ENCODE data around the gene LAMA2. TPM values are rescaled to one million over a fixed set of nuclear protein-coding genes. Genes with fewer than 3 reads are reported as not detected.

LAMA2 gene
- total and polyA plus RNA-seq, 2 experiments from 2014 or later = 11.1 to 57.5 TPM

GRCh38 chr6:129257196-129257595 is 374.3 kb downstream of the LAMA2 start:
- Histone ChIP-seq H3K79me2 (no peaks in the 10 kb centered on the region), H3K9me3 (ENCODE audit: low read depth) (no peaks in the 10 kb centered on the region), H3K36me3 (replicated peaks; ENCODE audit: insufficient read depth, low read depth) (no peaks in the 10 kb centered on the region), H3K27me3 (no peaks in the 10 kb centered on the region), H3K9me2 (replicated peaks; ENCODE audit: insufficient read depth) (no peaks in the 10 kb centered on the region), H3K4me2 (no peak overlapping the region), H4K20me1 (ENCODE audit: insufficient read depth, poor library complexity, severe bottlenecking) (no peaks in the 10 kb centered on the region), H3K27ac (no peak overlapping the region), H3K4me1 (ENCODE audit: insufficient read depth) (no peaks in the 10 kb centered on the region), H3K4me3 (no peak overlapping the region), H2AFZ (no peak overlapping the region)
- no peak for DNase-seq (ENCODE audit: low spot score)
- TF ChIP-seq EZH2phosphoT487 (IDR thresholded peaks at IDR 0.05; ENCODE audit: low read depth, severe bottlenecking, unreplicated experiment) = no peak
- no peak for TF ChIP-seq EZH2 (IDR thresholded peaks at IDR 0.05; ENCODE audit: borderline replicate concordance)
- no peak for TF ChIP-seq CTCF (IDR thresholded peaks at IDR 0.05; ENCODE audit: poor library complexity)

GRCh38 chr6:129262661-129263060 is 379.7 kb downstream of the LAMA2 start:
- Histone ChIP-seq H3K4me1 (ENCODE audit: insufficient read depth) (no peaks in the 10 kb centered on the region), H4K20me1 (ENCODE audit: insufficient read depth, poor library complexity, severe bottlenecking) (no peaks in the 10 kb centered on the region), H2AFZ (no peak overlapping the region), H3K36me3 (replicated peaks; ENCODE audit: insufficient read depth, low read depth) (no peaks in the 10 kb centered on the region), H3K4me3 (no peak overlapping the region), H3K9me3 (ENCODE audit: low read depth) (no peaks in the 10 kb centered on the region), H3K27me3 (no peaks in the 10 kb centered on the region), H3K27ac (no peak overlapping the region), H3K9me2 (replicated peaks; ENCODE audit: insufficient read depth) (no peaks in the 10 kb centered on the region), H3K4me2 (no peak overlapping the region), H3K79me2 (no peaks in the 10 kb centered on the region)
- TF ChIP-seq EZH2phosphoT487 (IDR thresholded peaks at IDR 0.05; ENCODE audit: low read depth, severe bottlenecking, unreplicated experiment) (no peak), EZH2 (IDR thresholded peaks at IDR 0.05; ENCODE audit: borderline replicate concordance) (no peak), CTCF (IDR thresholded peaks at IDR 0.05; ENCODE audit: poor library complexity) (no peak)
- no peak for DNase-seq (ENCODE audit: low spot score)
- WGBS (ENCODE audit: low lambda C conversion rate, missing lambda C conversion rate) = 37% methylated on average over 1 of the region's 1 CpG

- no peak overlapping the region for H3K4me3 ChIP-seq
- H3K9me2 ChIP-seq (replicated peaks; ENCODE audit: insufficient read depth) = no peaks in the 10 kb centered on the region
- H3K36me3 ChIP-seq (replicated peaks; ENCODE audit: insufficient read depth, low read depth) = no peaks in the 10 kb centered on the region
- H3K4me1 ChIP-seq (ENCODE audit: insufficient read depth) = no peaks in the 10 kb centered on the region
- no peak overlapping the region for H3K4me2 ChIP-seq
- TF ChIP-seq EZH2 (IDR thresholded peaks at IDR 0.05; ENCODE audit: borderline replicate concordance) = no peak
- TF ChIP-seq EZH2phosphoT487 (IDR thresholded peaks at IDR 0.05; ENCODE audit: low read depth, severe bottlenecking, unreplicated experiment) = no peak
- TF ChIP-seq CTCF (IDR thresholded peaks at IDR 0.05; ENCODE audit: poor library complexity) = no peak
- H3K79me2 ChIP-seq = no peaks in the 10 kb centered on the region
- H2AFZ ChIP-seq = no peak overlapping the region
- H3K27ac ChIP-seq = no peak overlapping the region
- H4K20me1 ChIP-seq (ENCODE audit: insufficient read depth, poor library complexity, severe bottlenecking) = no peaks in the 10 kb centered on the region
- H3K27me3 ChIP-seq = no peaks in the 10 kb centered on the region
- H3K9me3 ChIP-seq (ENCODE audit: low read depth) = no peaks in the 10 kb centered on the region
- no peak for DNase-seq (ENCODE audit: low spot score)
- WGBS (ENCODE audit: low lambda C conversion rate, missing lambda C conversion rate) = 83% methylated on average over 8 of the region's 8 CpGs
Measured at GRCh38 chr6:129263176-129263575, 380.2 kb downstream of the LAMA2 start.

DNA sequence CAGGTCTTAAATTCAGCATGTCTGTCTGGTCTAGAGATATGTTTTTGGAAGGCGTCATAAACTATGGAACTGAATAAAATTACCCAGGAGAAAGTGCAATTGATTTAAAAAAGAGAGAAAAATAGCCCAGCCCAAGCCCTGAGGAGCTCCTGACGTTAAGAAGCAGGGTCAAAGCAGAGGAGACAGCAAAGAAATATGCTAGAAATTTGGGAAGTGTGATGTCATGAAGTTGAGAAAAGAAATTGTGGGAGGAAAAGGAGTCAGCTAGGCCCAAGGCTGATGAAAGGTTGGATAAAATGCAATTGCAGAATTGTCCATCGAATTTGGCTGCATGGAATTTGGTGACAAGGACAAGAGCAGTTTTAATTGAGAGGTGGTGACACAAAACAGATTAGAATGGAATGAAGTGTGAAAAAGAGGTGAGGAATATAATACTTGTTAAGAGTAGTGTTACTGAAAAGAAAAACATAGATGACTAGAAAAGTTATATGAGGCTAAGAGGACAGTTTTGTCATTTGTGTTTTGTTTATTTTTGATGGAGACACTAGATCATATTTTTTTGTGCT is 381.6 kb downstream of the LAMA2 start:
- no peaks in the 10 kb centered on the region for H3K9me3 ChIP-seq (ENCODE audit: low read depth)
- no peak overlapping the region for H3K4me3 ChIP-seq
- H3K79me2 ChIP-seq = no peaks in the 10 kb centered on the region
- 74% methylated on average over 3 of the region's 3 CpGs for WGBS (ENCODE audit: low lambda C conversion rate, missing lambda C conversion rate)
- H4K20me1 ChIP-seq (ENCODE audit: insufficient read depth, poor library complexity, severe bottlenecking) = no peaks in the 10 kb centered on the region
- H3K4me2 ChIP-seq = no peak overlapping the region
- no peaks in the 10 kb centered on the region for H3K9me2 ChIP-seq (replicated peaks; ENCODE audit: insufficient read depth)
- H3K27me3 ChIP-seq = no peaks in the 10 kb centered on the region
- no peak overlapping the region for H3K27ac ChIP-seq
- DNase-seq (ENCODE audit: low spot score) = no peak
- H3K4me1 ChIP-seq (ENCODE audit: insufficient read depth) = no peaks in the 10 kb centered on the region
- TF ChIP-seq CTCF (IDR thresholded peaks at IDR 0.05; ENCODE audit: poor library complexity) = no peak
- TF ChIP-seq EZH2phosphoT487 (IDR thresholded peaks at IDR 0.05; ENCODE audit: low read depth, severe bottlenecking, unreplicated experiment) = no peak
- TF ChIP-seq EZH2 (IDR thresholded peaks at IDR 0.05; ENCODE audit: borderline replicate concordance) = no peak
- H2AFZ ChIP-seq = no peak overlapping the region
- H3K36me3 ChIP-seq (replicated peaks; ENCODE audit: insufficient read depth, low read depth) = no peaks in the 10 kb centered on the region
